CD1c-positive myeloid dendritic cell (primary cell): ENCODE measurements around the gene ZDHHC11B.

ENCODE experiments used
- DNase-seq: peaks from one replicate; pipeline ENCODE4 v3.0.0-alpha.2; 2016; ENCODE audit errors: extremely low spot score

ZDHHC11B gene

DNA sequence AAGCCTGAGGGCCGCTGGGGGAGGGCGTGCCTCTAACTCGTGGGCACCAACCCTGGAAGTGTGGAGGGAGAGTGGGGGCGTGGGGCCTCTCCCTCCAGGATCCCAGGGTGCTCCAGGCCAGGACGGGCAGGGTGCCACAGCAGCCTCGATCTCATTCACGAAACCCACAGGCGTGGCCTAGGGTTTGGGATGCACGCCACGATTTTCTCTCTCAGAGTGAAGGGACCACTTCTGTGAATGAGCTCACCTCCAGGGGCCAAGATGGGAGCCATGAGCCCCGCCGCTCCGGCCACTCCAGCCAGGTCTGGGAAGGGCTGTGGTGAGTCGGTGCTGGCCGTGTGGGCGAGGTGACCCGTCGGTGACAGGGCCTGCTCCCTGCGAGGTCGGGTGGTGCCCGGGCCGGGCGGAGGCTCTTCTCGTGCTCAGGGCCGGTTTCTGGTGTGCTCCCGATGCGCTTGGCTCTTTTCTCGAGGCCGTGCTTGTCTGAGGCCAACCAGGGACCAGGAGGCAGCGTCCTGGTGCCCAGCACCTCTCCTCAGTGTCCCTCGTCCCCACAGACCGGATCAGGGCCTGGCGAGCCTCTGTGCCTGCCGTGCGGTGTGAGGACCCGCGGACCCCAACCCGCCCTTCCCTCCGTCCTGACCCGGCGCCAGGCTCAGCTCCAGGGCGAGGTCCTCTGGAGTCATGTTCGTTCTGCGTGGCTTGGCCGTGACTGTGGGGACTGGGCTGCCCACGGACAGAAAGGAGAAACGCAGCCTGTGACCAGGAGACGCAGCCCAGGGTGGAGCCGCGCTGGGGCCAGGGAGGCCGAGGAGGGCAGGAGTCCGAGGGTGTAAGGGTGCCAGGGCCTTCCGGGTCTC is 122.4 kb downstream of the ZDHHC11B start:
- no peak for DNase-seq

- DNase-seq = no peak
These were observed 124.0 kb downstream of the ZDHHC11B start for GRCh38 chr5:660491-661030.
